ENCODE results near the gene PANK4. TPM values are rescaled to one million over a fixed set of nuclear protein-coding genes. Genes with fewer than 3 reads are reported as not detected.
"Not testable (repeated sequence)": the region's sequence is repeated elsewhere in the genome, so short reads cannot be mapped to it uniquely, and the experiment has no call there.

Gene PANK4
- total RNA-seq, result 55.2 and 56.7 TPM in 2 replicates

- peak; percentile 97 for DNase-seq
- Mint-ChIP-seq H3K4me1 (peaks cover 38% of the 10 kb centered on the region), H3K27ac (peak within 1 kb of the TSS; percentile 96), H3K4me3 (peak within 1 kb of the TSS; percentile 85), H3K27me3 (peaks cover 15% of the 10 kb centered on the region), H3K36me3 (ENCODE audit: low read depth) (peaks cover 11% of the 10 kb centered on the region), H3K9me3 (no peaks in the 10 kb centered on the region)
- intact Hi-C loops (cut with micrococcal nuclease), result loop anchor here (1.0 to 10.0 kb wide), 8 partner anchors 21 to 393 kb away; partner anchors contain the start of genes MORN1, PRXL2B and RER1
Measured at GRCh38 chr1:2525920-2526823, at the start of gene PANK4. Gene PANK4 (minus strand): TSS chr1:2526596. CDS start chr1:2526587, 9 bp downstream.

GRCh38 chr1:2574350-2574749 is 48.0 kb upstream of the PANK4 start:
- intact Hi-C loops (cut with micrococcal nuclease), result no loop called here
- peaks cover 20% of the 10 kb centered on the region for H3K9me3 Mint-ChIP-seq
- no peak for DNase-seq
- peaks cover 38% of the 10 kb centered on the region for H3K36me3 Mint-ChIP-seq (ENCODE audit: low read depth)
- peaks cover 38% of the 10 kb centered on the region for H3K4me1 Mint-ChIP-seq
- H3K4me3 Mint-ChIP-seq, result no peak overlapping the region
- H3K27ac Mint-ChIP-seq, result peak overlapping the region; percentile 8
- no peaks in the 10 kb centered on the region for H3K27me3 Mint-ChIP-seq

- H3K27ac Mint-ChIP-seq, result no peak overlapping the region
- H3K4me3 Mint-ChIP-seq, result no peak overlapping the region
- no peak for DNase-seq
- H3K27me3 Mint-ChIP-seq, result no peaks in the 10 kb centered on the region
- intact Hi-C loops (cut with micrococcal nuclease), result no loop called here
- peaks cover 31% of the 10 kb centered on the region for H3K4me1 Mint-ChIP-seq
- H3K9me3 Mint-ChIP-seq, result peaks cover 15% of the 10 kb centered on the region
- H3K36me3 Mint-ChIP-seq (ENCODE audit: low read depth), result peaks cover 36% of the 10 kb centered on the region
Measured at GRCh38 chr1:2573250-2573920, 47.0 kb upstream of the PANK4 start.

DNA sequence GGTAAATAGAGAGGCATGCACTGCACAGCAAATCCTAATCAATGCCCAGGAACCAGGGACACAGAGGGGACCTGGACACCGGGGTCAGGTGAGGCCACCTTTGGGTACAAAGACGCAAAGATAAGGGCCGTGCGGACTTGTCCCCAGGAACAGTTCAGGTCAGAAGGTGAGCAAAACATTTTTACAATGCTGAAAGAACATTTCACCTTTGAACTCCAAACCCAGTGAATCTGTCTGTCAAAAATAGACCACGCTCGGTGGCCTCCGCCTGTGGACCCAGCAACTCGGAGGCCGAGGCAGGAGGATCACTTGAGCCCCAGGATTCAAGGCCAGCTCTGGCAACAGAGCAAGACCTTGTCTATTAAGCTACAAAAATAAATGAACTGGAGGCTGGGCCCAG is 45.0 kb upstream of the PANK4 start:
- Mint-ChIP-seq H3K27ac (no peak overlapping the region), H3K4me3 (no peak overlapping the region), H3K9me3 (peaks cover 15% of the 10 kb centered on the region), H3K36me3 (ENCODE audit: low read depth) (peaks cover 37% of the 10 kb centered on the region), H3K4me1 (peaks cover 17% of the 10 kb centered on the region), H3K27me3 (no peaks in the 10 kb centered on the region)
- DNase-seq, result no peak
- intact Hi-C loops (cut with micrococcal nuclease), result no loop called here

DNA sequence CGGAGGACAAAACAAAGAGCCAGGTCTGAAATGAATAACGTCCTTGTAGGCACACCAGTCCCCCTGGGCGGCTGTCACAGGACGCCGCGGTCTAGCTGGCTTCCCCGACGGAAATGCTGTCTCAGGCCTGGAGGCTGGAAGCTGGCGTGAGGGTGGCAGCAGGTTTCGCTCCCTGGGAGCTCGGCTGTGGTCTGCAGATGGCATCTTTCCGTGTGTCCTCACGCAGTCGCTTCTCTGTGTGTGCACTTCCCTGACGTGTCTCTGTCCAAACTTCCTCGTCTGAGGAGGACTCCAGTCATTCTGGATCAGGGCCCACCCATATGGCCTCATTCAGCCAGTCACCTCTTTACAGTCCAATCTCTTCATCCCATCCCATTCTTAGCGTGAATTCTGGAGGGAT is 43.9 kb upstream of the PANK4 start:
- H3K9me3 Mint-ChIP-seq, result peaks cover 15% of the 10 kb centered on the region
- no peak overlapping the region for H3K4me3 Mint-ChIP-seq
- intact Hi-C loops (cut with micrococcal nuclease), result no loop called here
- H3K4me1 Mint-ChIP-seq, result peaks cover 13% of the 10 kb centered on the region
- no peak overlapping the region for H3K27ac Mint-ChIP-seq
- DNase-seq, result no peak
- H3K36me3 Mint-ChIP-seq (ENCODE audit: low read depth), result peaks cover 36% of the 10 kb centered on the region
- H3K27me3 Mint-ChIP-seq, result no peaks in the 10 kb centered on the region

DNA sequence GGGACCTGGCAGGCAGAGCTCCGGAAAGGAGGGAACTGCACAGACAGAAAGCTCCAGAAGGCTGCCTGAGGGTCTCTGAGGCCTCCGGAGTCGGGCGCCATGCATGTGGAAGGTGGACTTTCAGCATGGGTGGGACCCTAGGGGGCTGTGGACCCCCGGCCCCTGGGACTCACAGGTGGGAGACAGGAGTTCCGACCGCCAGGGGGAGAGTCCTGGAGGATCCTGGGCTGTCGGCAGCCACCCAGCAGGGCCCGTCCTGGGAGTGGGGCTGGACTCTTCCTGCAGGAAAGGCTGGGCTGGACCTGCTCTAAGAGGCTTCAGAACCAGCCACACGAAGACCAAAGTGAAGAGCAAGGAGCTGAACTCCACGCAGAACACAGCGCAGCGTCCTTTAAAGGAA is 43.3 kb upstream of the PANK4 start:
- H3K27me3 Mint-ChIP-seq; H3K27ac Mint-ChIP-seq; intact Hi-C loops (cut with micrococcal nuclease); DNase-seq; H3K4me3 Mint-ChIP-seq: not testable (repeated sequence)
- peaks cover 37% of the 10 kb centered on the region for H3K36me3 Mint-ChIP-seq (ENCODE audit: low read depth)
- H3K9me3 Mint-ChIP-seq, result peaks cover 15% of the 10 kb centered on the region
- H3K4me1 Mint-ChIP-seq, result peaks cover 13% of the 10 kb centered on the region

GRCh38 chr1:2569060-2569459 is 42.7 kb upstream of the PANK4 start:
- Mint-ChIP-seq H3K27me3 (no peaks in the 10 kb centered on the region), H3K9me3 (peaks cover 12% of the 10 kb centered on the region), H3K4me1 (peaks cover 10% of the 10 kb centered on the region), H3K27ac (no peak overlapping the region), H3K36me3 (ENCODE audit: low read depth) (peaks cover 35% of the 10 kb centered on the region), H3K4me3 (no peak overlapping the region)
- no peak for DNase-seq
- intact Hi-C loops (cut with micrococcal nuclease), result no loop called here

DNA sequence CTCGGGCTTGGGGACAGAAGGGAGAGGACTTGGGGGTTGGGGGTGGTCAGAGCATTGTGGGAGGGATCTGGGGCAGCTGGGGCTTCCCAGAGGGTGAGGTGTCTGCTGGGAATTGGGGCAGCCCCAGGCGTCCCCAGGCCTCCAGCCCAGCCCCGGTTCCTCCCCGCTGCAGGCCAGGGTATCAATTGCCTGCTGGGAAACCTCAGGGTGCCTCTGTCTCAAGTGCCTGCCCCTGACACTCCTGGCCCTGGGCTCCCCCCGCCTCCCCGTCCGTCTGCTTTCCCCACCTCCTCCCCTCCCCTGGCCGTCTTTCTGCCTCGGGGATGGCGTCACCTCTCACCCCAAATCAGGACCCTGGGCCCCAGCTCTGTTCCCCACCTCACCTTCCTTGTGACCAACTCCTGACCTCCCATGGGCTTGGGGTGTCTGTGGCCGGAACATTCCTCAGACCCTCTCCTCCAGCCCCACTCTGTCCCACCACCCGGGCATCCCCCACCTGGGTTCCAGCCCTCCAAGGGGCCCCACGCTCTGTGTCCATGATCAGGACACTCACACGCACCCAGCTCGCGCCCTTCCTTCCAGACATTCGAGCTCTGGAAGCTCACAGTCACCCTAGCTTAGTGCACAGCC is 41.9 kb upstream of the PANK4 start:
- intact Hi-C loops (cut with micrococcal nuclease); H3K4me3 Mint-ChIP-seq: not testable (repeated sequence)
- peaks cover 35% of the 10 kb centered on the region for H3K36me3 Mint-ChIP-seq (ENCODE audit: low read depth)

DNA sequence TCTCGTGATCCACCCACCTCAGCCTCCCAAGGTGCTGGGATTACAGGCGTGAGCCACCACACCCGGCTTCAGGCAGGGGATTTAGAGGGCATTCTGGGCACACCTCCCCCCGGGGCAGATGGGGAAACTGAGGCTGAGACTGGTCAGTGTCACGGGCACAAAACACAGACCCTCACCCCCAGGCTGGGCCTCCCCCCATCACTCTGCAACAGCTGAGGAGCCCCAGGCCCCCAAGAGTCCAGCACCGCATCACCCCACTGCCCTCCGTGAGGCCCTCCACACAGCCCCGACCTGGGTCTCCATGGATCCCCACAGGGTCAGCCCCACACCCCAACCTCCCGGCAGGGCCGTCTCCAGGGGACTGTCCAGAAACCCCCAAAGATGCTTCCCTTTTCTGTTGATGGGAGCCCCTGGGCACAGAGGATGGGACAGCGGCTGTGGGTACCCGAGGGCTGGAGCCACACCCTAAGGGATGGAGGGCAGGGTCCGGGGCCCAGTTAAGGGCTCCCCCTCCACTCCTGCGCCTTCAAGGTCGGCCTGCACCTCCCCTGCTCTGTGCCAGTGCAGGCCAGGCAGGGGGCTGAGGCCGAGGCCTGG is 40.8 kb upstream of the PANK4 start:
- no peak for DNase-seq
- Mint-ChIP-seq H3K9me3 (no peaks in the 10 kb centered on the region), H3K36me3 (ENCODE audit: low read depth) (peaks cover 29% of the 10 kb centered on the region), H3K4me3 (no peak overlapping the region), H3K27me3 (no peaks in the 10 kb centered on the region), H3K4me1 (peaks cover 2% of the 10 kb centered on the region), H3K27ac (no peak overlapping the region)
- intact Hi-C loops (cut with micrococcal nuclease), result no loop called here

More for the DNA sequence above, 41.9 kb upstream of the PANK4 start:
- not testable (repeated sequence) for DNase-seq, H3K9me3 Mint-ChIP-seq, H3K27ac Mint-ChIP-seq, H3K4me1 Mint-ChIP-seq, H3K27me3 Mint-ChIP-seq

- H3K36me3 Mint-ChIP-seq (ENCODE audit: low read depth), result peaks cover 35% of the 10 kb centered on the region
- no peak overlapping the region for H3K4me3 Mint-ChIP-seq
- no peak for DNase-seq
- peaks cover 4% of the 10 kb centered on the region for H3K4me1 Mint-ChIP-seq
- H3K27me3 Mint-ChIP-seq, result no peaks in the 10 kb centered on the region
- no peak overlapping the region for H3K27ac Mint-ChIP-seq
- intact Hi-C loops (cut with micrococcal nuclease), result no loop called here
- no peaks in the 10 kb centered on the region for H3K9me3 Mint-ChIP-seq
Measured at GRCh38 chr1:2566101-2567045, 40.0 kb upstream of the PANK4 start.

DNA sequence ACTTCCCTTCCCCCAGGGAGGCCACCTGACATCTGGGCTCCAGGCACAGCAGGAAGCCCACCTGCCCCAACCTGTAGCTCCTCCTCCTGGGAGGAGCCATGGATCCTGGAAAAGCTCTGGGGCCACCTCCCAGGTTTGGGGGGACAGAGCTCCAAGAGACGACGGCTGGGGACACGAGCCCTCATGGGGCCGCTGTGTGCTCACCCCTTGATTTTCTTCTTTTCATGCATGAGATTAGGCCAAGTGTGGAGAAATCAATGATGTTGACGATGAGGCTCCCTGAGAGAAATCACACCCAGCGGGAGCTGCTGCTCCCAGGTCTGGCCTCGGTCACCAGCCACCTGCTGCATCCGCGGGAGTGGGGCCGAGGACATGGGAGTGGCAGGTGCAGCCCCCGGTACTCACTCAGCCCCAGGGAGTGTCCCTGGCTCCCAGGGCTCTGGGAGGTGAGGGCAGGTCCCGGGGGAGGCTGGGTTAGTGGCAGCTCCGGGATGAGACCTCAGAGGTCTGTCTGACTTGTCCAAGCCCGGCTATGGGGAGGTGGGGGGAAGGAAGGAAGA is 38.5 kb upstream of the PANK4 start:
- DNase-seq, result no peak
- Mint-ChIP-seq H3K27ac (no peak overlapping the region), H3K36me3 (ENCODE audit: low read depth) (peaks cover 31% of the 10 kb centered on the region), H3K4me3 (no peak overlapping the region), H3K27me3 (no peaks in the 10 kb centered on the region), H3K4me1 (peaks cover 7% of the 10 kb centered on the region), H3K9me3 (no peaks in the 10 kb centered on the region)
- intact Hi-C loops (cut with micrococcal nuclease), result no loop called here

DNA sequence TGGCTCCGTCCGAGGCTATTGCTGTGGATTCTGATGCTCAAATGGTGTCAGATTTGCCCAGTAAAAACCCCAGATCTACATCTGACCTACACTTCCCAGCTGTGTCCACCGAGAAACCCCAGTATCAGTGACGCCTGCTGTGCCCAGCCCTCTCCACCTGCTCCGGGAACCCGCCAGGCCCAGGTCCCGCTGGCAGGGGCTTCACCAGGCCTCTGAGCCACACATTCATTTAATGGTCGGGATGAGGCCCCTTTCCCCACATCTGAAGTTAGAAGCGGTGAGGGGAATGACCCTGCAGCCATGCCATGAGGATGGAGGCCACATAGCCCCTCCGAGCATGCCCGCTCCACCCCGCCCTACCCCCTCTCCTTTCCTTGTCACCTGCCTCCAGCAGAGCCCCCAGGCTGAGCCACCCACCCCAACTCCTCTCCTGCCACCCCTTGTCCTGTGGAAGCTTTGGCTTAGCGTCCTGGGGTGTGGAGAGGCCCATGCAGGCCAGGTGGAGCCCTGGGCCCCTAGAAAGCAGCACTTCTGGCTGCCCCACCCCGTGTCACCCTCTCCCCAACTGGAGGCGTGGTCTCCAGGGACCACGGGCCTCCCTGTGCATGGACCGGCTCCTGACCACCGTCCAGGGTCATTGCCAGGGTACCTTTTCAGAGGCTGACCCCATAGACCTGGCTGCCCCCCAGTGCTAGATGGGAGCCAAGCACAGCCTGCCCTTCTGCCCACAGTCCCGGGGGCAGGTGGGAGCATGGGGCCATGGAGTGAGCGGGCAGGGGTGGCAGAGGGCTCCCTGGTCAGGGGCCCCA is 37.8 kb upstream of the PANK4 start:
- Mint-ChIP-seq H3K4me3 (no peak overlapping the region), H3K36me3 (ENCODE audit: low read depth) (peaks cover 34% of the 10 kb centered on the region), H3K27ac (no peak overlapping the region), H3K4me1 (peaks cover 7% of the 10 kb centered on the region), H3K27me3 (no peaks in the 10 kb centered on the region), H3K9me3 (no peaks in the 10 kb centered on the region)
- intact Hi-C loops (cut with micrococcal nuclease), result no loop called here
- DNase-seq, result no peak
